Nephron progenitor cell (in vitro differentiated cells): ENCODE measurements around the gene CELF4.

Experiments
- DNase-seq: peaks from one replicate; pipeline ENCODE4 v3.0.0; 2021
- H3K27ac Mint-ChIP-seq: 2 replicates; pipeline ENCODE4 v1.8.0; 2021; ENCODE audit warnings: mild to moderate bottlenecking, moderate library complexity, mixed read lengths
- H3K27me3 Mint-ChIP-seq: 2 replicates; pipeline ENCODE4 v1.8.0; 2021; ENCODE audit warnings: mild to moderate bottlenecking, low read depth, mixed read lengths; ENCODE audit not compliant: poor library complexity
- H3K36me3 Mint-ChIP-seq: 2 replicates; pipeline ENCODE4 v1.8.0; 2021; ENCODE audit warnings: low read depth, mixed read lengths
- H3K4me1 Mint-ChIP-seq: 2 replicates; pipeline ENCODE4 v1.8.0; 2021; ENCODE audit warnings: mixed read lengths
- H3K4me3 Mint-ChIP-seq: 2 replicates; pipeline ENCODE4 v1.8.0; 2021; ENCODE audit warnings: mild to moderate bottlenecking, moderate library complexity, mixed read lengths
- H3K9me3 Mint-ChIP-seq: 2 replicates; pipeline ENCODE4 v1.8.0; 2021; ENCODE audit warnings: mild to moderate bottlenecking, moderate library complexity, mixed read lengths
- TF ChIP-seq, protein P1 (sequence below): fragments of 200-600 bp; sonication (generic); IDR thresholded peaks from 2 replicates; pipeline ENCODE4 v1.5.0; 2021; ENCODE audit warnings: antibody characterized with exemption

CELF4 gene

DNA sequence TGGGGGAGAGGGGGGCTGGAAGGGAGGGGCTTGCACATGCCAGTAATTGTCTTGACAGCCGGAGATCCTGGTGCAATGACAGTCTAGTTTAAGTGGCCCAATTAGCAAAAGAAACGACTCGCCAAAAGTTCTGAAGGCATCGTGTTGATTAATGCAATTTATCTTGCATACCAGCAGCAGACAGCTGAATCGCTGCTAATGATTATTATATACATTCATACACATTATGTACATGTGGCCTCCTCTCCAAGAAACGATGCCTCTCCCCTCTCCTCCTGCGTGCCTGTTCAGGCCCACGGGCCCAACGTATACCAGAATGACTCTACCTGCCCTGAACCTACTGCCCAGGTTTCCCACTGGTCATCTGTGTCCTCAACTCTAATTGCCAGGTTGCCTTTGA lies 214.5 kb downstream of the CELF4 start:
- Mint-ChIP-seq H3K36me3 (no peaks in the 10 kb centered on the region), H3K27me3 (peaks cover 31% of the 10 kb centered on the region)

DNA sequence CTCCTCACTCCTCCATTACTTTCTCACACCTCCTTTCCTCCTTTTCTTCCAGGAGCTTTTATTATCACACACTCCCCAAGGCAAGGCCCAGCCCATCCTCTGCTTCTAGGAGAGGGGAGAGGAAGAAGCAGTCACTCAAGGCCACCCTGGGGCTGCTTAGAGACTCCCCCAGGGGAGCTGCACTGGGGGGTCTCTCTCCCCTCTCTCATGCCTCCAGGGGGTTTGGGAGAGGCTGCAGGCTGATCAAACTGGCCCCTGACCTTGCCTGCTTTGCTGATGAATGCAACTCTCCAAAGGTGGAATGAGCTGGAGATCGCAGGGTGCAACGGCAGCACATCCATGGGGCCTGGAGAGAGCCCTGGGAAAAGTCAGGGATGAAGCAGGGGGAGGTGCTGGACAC lies 216.9 kb downstream of the CELF4 start:
- Mint-ChIP-seq H3K4me3 (no peak overlapping the region), H3K9me3 (no peaks in the 10 kb centered on the region), H3K27me3 (peaks cover 46% of the 10 kb centered on the region), H3K4me1 (peaks cover 11% of the 10 kb centered on the region), H3K27ac (no peak overlapping the region), H3K36me3 (no peaks in the 10 kb centered on the region)
- TF ChIP-seq, protein P1, sequence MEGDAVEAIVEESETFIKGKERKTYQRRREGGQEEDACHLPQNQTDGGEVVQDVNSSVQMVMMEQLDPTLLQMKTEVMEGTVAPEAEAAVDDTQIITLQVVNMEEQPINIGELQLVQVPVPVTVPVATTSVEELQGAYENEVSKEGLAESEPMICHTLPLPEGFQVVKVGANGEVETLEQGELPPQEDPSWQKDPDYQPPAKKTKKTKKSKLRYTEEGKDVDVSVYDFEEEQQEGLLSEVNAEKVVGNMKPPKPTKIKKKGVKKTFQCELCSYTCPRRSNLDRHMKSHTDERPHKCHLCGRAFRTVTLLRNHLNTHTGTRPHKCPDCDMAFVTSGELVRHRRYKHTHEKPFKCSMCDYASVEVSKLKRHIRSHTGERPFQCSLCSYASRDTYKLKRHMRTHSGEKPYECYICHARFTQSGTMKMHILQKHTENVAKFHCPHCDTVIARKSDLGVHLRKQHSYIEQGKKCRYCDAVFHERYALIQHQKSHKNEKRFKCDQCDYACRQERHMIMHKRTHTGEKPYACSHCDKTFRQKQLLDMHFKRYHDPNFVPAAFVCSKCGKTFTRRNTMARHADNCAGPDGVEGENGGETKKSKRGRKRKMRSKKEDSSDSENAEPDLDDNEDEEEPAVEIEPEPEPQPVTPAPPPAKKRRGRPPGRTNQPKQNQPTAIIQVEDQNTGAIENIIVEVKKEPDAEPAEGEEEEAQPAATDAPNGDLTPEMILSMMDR: no peak
- no peak for DNase-seq

More for the DNA sequence above, 214.5 kb downstream of the CELF4 start:
- no peak for DNase-seq
- Mint-ChIP-seq H3K4me1 (peaks cover 13% of the 10 kb centered on the region), H3K4me3 (no peak overlapping the region), H3K27ac (no peak overlapping the region), H3K9me3 (no peaks in the 10 kb centered on the region)
- TF ChIP-seq, protein P1: no peak

DNA sequence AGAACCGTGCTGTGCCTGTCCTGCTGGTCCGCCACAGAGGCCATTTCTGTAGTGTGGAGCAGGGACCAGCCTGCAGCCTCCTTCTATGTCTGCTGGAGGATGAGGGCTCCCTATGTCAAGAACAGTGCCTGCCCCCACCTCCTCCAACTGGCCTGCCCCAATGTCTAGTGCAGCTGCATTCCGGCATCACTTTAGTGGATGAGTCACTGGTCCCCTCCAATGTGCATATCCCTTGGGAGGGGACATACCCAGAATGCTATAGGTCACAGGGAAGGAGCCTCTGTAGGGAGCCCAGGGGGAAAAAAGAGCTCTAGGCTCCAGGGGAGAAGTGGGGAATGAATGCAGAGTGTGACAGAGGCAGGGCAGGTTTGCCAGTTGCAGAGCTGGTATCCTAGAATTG lies 219.6 kb downstream of the CELF4 start:
- Mint-ChIP-seq H3K4me1 (peaks cover 11% of the 10 kb centered on the region), H3K4me3 (no peak overlapping the region), H3K9me3 (no peaks in the 10 kb centered on the region), H3K27ac (no peak overlapping the region), H3K36me3 (no peaks in the 10 kb centered on the region), H3K27me3 (peaks cover 55% of the 10 kb centered on the region)
- no peak for DNase-seq
- TF ChIP-seq, protein P1: no peak

DNA sequence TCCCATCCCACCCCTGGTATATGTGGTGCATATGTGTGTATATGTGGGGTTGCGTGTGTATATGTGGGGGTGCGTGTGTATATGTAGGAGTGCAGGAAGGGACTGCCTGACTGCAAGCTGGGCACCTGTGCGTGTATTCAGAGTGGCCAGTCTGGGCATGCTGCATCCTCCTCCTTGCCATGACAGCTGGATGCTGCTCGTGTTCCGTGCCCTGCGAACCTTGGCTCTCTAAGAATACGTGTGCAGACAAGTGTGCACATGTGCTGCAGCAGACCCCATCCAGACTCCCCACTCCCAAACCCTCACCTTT lies 222.1 kb downstream of the CELF4 start:
- Mint-ChIP-seq H3K36me3 (no peaks in the 10 kb centered on the region), H3K4me1 (peaks cover 8% of the 10 kb centered on the region), H3K27me3 (peaks cover 55% of the 10 kb centered on the region), H3K4me3 (no peak overlapping the region), H3K9me3 (no peaks in the 10 kb centered on the region), H3K27ac (no peak overlapping the region)
- no peak for DNase-seq
- TF ChIP-seq, protein P1: no peak

DNA sequence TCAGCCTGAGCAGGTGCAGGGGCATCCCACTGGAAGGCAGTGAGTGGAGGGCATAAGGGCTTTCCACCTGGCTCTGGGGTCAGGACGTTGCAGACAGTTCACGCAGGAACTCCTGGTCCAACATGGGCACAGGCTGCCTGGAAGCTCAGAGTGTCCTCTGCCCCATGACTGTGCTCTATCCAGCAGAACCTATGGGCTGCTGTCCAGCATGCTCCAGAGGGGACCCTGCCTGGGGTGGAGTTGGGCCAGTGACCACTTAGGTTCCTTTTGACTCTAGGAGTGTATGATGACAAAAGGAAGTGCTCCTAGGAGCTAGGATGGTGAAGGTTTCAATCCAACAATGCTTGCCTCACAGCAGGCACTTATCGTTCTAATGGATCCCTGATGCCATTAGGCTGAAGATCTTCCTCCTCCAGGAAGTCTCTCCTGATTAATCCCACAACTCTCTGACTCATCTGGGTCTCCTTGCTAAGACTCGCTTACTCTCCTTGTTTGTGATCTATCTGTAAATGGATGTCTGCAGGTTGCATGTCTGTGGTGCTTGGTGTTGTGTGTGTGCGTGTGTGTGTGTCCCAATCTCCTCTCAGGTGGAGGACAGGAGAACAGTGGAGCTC lies 224.0 kb downstream of the CELF4 start:
- no peaks in the 10 kb centered on the region for H3K9me3 Mint-ChIP-seq
- H3K36me3 Mint-ChIP-seq: no peaks in the 10 kb centered on the region
- peaks cover 4% of the 10 kb centered on the region for H3K4me1 Mint-ChIP-seq
- H3K27ac Mint-ChIP-seq: no peak overlapping the region
- H3K27me3 Mint-ChIP-seq: peaks cover 41% of the 10 kb centered on the region
- H3K4me3 Mint-ChIP-seq: no peak overlapping the region
- no peak for DNase-seq
- TF ChIP-seq, protein P1: no peak

DNA sequence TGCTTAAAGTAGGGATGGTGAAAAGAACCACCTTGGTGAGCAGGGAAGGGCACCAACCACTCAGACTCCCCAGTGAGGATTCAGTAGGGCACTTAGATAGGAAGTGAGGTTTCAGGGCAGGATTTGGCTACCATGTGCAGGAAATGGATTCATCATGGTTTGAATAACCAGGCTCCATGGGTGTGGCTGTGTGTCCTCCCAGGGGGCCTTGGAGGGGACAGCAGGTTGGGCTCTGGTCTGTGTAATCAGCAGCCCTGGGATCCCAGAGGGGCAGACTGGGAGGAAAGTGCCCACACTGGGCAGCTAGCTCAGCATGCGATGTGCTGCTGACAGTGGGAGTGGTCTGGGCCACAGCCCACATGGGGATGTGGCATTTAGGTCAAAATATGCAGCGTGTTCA lies 224.6 kb downstream of the CELF4 start:
- no peak for DNase-seq
- peaks cover 40% of the 10 kb centered on the region for H3K27me3 Mint-ChIP-seq
- no peaks in the 10 kb centered on the region for H3K36me3 Mint-ChIP-seq
- peaks cover 5% of the 10 kb centered on the region for H3K4me1 Mint-ChIP-seq
- TF ChIP-seq, protein P1: no peak
- no peak overlapping the region for H3K4me3 Mint-ChIP-seq
- no peaks in the 10 kb centered on the region for H3K9me3 Mint-ChIP-seq
- no peak overlapping the region for H3K27ac Mint-ChIP-seq
